Liver (tissue), 3 donors: ENCODE results near the gene SPAG16.

ENCODE experiments used
- EGR1 ChIP-seq, 2 donors: IDR thresholded peaks; 2 replicates each; pipeline ENCODE4 v1.6.1; 2016 to 2018; ENCODE audit warnings: antibody characterized with exemption in 2 of 2, low read depth in 2 of 2
- FOXA1 ChIP-seq: IDR thresholded peaks from 2 replicates; pipeline ENCODE4 v1.6.1; 2016; ENCODE audit warnings: antibody characterized with exemption
- GABPA ChIP-seq, 2 donors: IDR thresholded peaks in 1 of 2; conservative IDR thresholded peaks in 1 of 2; 2 replicates each; pipeline ENCODE4 v1.6.1; 2016; ENCODE audit warnings: antibody characterized with exemption in 2 of 2, mild to moderate bottlenecking in 1 of 2, moderate library complexity in 1 of 2
- HNF4G ChIP-seq: IDR thresholded peaks from 2 replicates; pipeline ENCODE4 v1.6.1; 2016; ENCODE audit warnings: antibody characterized with exemption
- JUND ChIP-seq, 2 donors: IDR thresholded peaks; 2 replicates each; pipeline ENCODE4 v1.6.1; 2016; ENCODE audit warnings: antibody characterized with exemption in 2 of 2
- RAD21 ChIP-seq, 2 donors: IDR thresholded peaks; 2 replicates each; pipeline ENCODE4 v1.6.1; 2016; ENCODE audit warnings: antibody characterized with exemption in 2 of 2, mild to moderate bottlenecking in 2 of 2
- SP1 ChIP-seq: IDR thresholded peaks from 2 replicates; pipeline ENCODE4 v1.6.1; 2018; ENCODE audit warnings: antibody characterized with exemption, mild to moderate bottlenecking
- TAF1 ChIP-seq: conservative IDR thresholded peaks from 2 replicates; pipeline ENCODE4 v1.6.1; 2016; ENCODE audit warnings: antibody characterized with exemption, mild to moderate bottlenecking
- YY1 ChIP-seq: IDR thresholded peaks from 2 replicates; pipeline ENCODE4 v1.6.1; 2016; ENCODE audit warnings: antibody characterized with exemption, mild to moderate bottlenecking
- TF ChIP-seq, protein P1 (sequence below): fragments of 150-350 bp; IDR thresholded peaks from 2 replicates; pipeline ENCODE4 v1.5.1; 2017; ENCODE audit warnings: improper control_type of control experiment, low read depth, low read length; ENCODE audit not compliant: missing input control
- TF ChIP-seq, protein P2 (sequence below): IDR thresholded peaks from 2 replicates; pipeline ENCODE4 v1.6.1; 2016; ENCODE audit warnings: antibody characterized with exemption
- TF ChIP-seq, protein P3 (sequence below): IDR thresholded peaks from 2 replicates; pipeline ENCODE4 v1.6.1; 2016; ENCODE audit warnings: antibody characterized with exemption, mild to moderate bottlenecking
- TF ChIP-seq, protein P4 (sequence below): IDR thresholded peaks from 2 replicates; pipeline ENCODE4 v1.6.1; 2016; ENCODE audit warnings: antibody characterized with exemption
- TF ChIP-seq, protein P5 (sequence below): IDR thresholded peaks from 2 replicates; pipeline ENCODE4 v1.6.1; 2016; ENCODE audit warnings: antibody characterized with exemption
- donor health status: healthy.
- donor health status: healthy.

DNA sequence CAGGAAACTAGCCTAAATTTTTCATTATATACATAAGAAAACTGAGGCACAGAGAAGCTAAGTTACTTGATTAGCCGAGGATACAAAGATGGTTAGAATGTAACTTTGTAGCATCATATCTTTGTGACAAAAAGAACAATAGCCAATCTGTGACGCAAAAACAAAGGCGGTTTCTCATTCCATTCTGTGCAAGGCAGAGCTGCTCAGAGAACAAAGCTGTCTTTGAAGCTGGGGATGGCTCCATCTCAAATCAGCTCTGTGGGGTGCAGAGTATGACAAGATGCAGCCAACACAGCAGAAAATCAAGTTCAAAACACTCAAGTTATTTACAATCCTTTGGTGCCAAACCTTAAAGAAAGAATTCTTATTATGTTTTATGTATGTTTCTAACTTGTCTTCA is 1044.7 kb downstream of the SPAG16 start:
- no peak for TF ChIP-seq SP1
- TF ChIP-seq, protein P1, sequence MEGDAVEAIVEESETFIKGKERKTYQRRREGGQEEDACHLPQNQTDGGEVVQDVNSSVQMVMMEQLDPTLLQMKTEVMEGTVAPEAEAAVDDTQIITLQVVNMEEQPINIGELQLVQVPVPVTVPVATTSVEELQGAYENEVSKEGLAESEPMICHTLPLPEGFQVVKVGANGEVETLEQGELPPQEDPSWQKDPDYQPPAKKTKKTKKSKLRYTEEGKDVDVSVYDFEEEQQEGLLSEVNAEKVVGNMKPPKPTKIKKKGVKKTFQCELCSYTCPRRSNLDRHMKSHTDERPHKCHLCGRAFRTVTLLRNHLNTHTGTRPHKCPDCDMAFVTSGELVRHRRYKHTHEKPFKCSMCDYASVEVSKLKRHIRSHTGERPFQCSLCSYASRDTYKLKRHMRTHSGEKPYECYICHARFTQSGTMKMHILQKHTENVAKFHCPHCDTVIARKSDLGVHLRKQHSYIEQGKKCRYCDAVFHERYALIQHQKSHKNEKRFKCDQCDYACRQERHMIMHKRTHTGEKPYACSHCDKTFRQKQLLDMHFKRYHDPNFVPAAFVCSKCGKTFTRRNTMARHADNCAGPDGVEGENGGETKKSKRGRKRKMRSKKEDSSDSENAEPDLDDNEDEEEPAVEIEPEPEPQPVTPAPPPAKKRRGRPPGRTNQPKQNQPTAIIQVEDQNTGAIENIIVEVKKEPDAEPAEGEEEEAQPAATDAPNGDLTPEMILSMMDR, result no peak
- TF ChIP-seq, protein P2, sequence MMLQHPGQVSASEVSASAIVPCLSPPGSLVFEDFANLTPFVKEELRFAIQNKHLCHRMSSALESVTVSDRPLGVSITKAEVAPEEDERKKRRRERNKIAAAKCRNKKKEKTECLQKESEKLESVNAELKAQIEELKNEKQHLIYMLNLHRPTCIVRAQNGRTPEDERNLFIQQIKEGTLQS, result no peak
- TF ChIP-seq, protein P3, sequence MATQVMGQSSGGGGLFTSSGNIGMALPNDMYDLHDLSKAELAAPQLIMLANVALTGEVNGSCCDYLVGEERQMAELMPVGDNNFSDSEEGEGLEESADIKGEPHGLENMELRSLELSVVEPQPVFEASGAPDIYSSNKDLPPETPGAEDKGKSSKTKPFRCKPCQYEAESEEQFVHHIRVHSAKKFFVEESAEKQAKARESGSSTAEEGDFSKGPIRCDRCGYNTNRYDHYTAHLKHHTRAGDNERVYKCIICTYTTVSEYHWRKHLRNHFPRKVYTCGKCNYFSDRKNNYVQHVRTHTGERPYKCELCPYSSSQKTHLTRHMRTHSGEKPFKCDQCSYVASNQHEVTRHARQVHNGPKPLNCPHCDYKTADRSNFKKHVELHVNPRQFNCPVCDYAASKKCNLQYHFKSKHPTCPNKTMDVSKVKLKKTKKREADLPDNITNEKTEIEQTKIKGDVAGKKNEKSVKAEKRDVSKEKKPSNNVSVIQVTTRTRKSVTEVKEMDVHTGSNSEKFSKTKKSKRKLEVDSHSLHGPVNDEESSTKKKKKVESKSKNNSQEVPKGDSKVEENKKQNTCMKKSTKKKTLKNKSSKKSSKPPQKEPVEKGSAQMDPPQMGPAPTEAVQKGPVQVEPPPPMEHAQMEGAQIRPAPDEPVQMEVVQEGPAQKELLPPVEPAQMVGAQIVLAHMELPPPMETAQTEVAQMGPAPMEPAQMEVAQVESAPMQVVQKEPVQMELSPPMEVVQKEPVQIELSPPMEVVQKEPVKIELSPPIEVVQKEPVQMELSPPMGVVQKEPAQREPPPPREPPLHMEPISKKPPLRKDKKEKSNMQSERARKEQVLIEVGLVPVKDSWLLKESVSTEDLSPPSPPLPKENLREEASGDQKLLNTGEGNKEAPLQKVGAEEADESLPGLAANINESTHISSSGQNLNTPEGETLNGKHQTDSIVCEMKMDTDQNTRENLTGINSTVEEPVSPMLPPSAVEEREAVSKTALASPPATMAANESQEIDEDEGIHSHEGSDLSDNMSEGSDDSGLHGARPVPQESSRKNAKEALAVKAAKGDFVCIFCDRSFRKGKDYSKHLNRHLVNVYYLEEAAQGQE, result no peak
- no peak for TF ChIP-seq RAD21 (IDR thresholded peaks at IDR 0.05)
- TF ChIP-seq, protein P4, sequence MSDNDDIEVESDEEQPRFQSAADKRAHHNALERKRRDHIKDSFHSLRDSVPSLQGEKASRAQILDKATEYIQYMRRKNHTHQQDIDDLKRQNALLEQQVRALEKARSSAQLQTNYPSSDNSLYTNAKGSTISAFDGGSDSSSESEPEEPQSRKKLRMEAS, result no peak
- no peak for TF ChIP-seq TAF1
- no peak for TF ChIP-seq FOXA1
- no peak for TF ChIP-seq JUND (IDR thresholded peaks at IDR 0.05)
- no peak for TF ChIP-seq EGR1 (IDR thresholded peaks at IDR 0.05; ENCODE audit: low read depth in 2 of 2)
- TF ChIP-seq GABPA (IDR thresholded peaks at IDR 0.05 in 1 of 2, conservative IDR thresholded peaks at IDR 0.05 in 1 of 2), result no peak
- TF ChIP-seq YY1, result no peak
- no peak for TF ChIP-seq HNF4G
- TF ChIP-seq, protein P5, sequence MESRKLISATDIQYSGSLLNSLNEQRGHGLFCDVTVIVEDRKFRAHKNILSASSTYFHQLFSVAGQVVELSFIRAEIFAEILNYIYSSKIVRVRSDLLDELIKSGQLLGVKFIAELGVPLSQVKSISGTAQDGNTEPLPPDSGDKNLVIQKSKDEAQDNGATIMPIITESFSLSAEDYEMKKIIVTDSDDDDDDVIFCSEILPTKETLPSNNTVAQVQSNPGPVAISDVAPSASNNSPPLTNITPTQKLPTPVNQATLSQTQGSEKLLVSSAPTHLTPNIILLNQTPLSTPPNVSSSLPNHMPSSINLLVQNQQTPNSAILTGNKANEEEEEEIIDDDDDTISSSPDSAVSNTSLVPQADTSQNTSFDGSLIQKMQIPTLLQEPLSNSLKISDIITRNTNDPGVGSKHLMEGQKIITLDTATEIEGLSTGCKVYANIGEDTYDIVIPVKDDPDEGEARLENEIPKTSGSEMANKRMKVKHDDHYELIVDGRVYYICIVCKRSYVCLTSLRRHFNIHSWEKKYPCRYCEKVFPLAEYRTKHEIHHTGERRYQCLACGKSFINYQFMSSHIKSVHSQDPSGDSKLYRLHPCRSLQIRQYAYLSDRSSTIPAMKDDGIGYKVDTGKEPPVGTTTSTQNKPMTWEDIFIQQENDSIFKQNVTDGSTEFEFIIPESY, result no peak
